Activated CD8-positive, alpha-beta memory T cell treated with anti-CD3 and anti-CD28 coated beads, Interleukin-2, amount 50 U/mL, for 4 hours (primary cell): Measurements from ENCODE around the gene EXOSC2.

ENCODE experiments used
- DNase-seq: peaks from one replicate; pipeline ENCODE4 v3.0.0-alpha.2; 2020

Gene EXOSC2

GRCh38 chr9:130699047-130699446 lies 5.5 kb downstream of the EXOSC2 start:
- DNase-seq: no peak

GRCh38 chr9:130701059-130702022 lies 7.8 kb downstream of the EXOSC2 start:
- peak; percentile 70 for DNase-seq

GRCh38 chr9:130703501-130703900 lies 9.9 kb downstream of the EXOSC2 start:
- DNase-seq: no peak

GRCh38 chr9:130707225-130707976 lies 13.8 kb downstream of the EXOSC2 start:
- peak; percentile 73 for DNase-seq

- no peak for DNase-seq
Observed at GRCh38 chr9:130710822-130711352, 17.3 kb downstream of the EXOSC2 start.

- no peak for DNase-seq
Observed at GRCh38 chr9:130711469-130711868, 17.9 kb downstream of the EXOSC2 start.

GRCh38 chr9:130712564-130713285 lies 19.1 kb downstream of the EXOSC2 start:
- DNase-seq: peak; percentile 92

GRCh38 chr9:130713286-130713960 lies 19.8 kb downstream of the EXOSC2 start:
- no peak for DNase-seq

- no peak for DNase-seq
Observed at GRCh38 chr9:130714586-130715110, 21.1 kb downstream of the EXOSC2 start.

- no peak for DNase-seq
Observed at GRCh38 chr9:130715270-130715669, 21.7 kb downstream of the EXOSC2 start.

- DNase-seq: no peak
Observed at GRCh38 chr9:130718562-130718961, 25.0 kb downstream of the EXOSC2 start.

GRCh38 chr9:130720762-130721161 lies 27.2 kb downstream of the EXOSC2 start:
- no peak for DNase-seq

GRCh38 chr9:130728721-130729120 lies 35.1 kb downstream of the EXOSC2 start:
- DNase-seq: no peak

GRCh38 chr9:130729145-130729544 lies 35.6 kb downstream of the EXOSC2 start:
- no peak for DNase-seq

- DNase-seq: no peak
Observed at GRCh38 chr9:130731355-130731754, 37.8 kb downstream of the EXOSC2 start.

- DNase-seq: no peak
Observed at GRCh38 chr9:130732136-130732535, 38.6 kb downstream of the EXOSC2 start.

GRCh38 chr9:130732793-130733221 lies 39.2 kb downstream of the EXOSC2 start:
- no peak for DNase-seq

GRCh38 chr9:130735566-130735965 lies 42.0 kb downstream of the EXOSC2 start:
- DNase-seq: no peak

GRCh38 chr9:130736834-130737233 lies 43.3 kb downstream of the EXOSC2 start:
- no peak for DNase-seq

- DNase-seq: no peak
Observed at GRCh38 chr9:130738281-130738680, 44.7 kb downstream of the EXOSC2 start.

GRCh38 chr9:130739081-130739480 lies 45.5 kb downstream of the EXOSC2 start:
- DNase-seq: no peak
